ENCODE measurements around the gene NCK2. TPM values are rescaled to one million over a fixed set of nuclear protein-coding genes. Genes with fewer than 3 reads are reported as not detected.

Gene NCK2
- total RNA-seq, 1 experiment from 2014 or later: 89.0 TPM

- Mint-ChIP-seq H3K36me3 (ENCODE audit: insufficient read depth, unreplicated experiment) (peaks cover 55% of the 10 kb centered on the region), H3K4me3 (ENCODE audit: unreplicated experiment) (no peak overlapping the region), H3K27ac (ENCODE audit: unreplicated experiment) (no peak overlapping the region), H3K9me3 (ENCODE audit: unreplicated experiment) (no peaks in the 10 kb centered on the region), H3K4me1 (ENCODE audit: low read depth, unreplicated experiment) (peaks cover 29% of the 10 kb centered on the region), H3K27me3 (ENCODE audit: insufficient read depth, unreplicated experiment) (no peaks in the 10 kb centered on the region)
- DNase-seq: no peak
- Histone ChIP-seq H3K36me3 (ENCODE audit: control insufficient read depth, insufficient read depth, low read length) (no peaks in the 10 kb centered on the region), H3K9me3 (no peaks in the 10 kb centered on the region), H3K4me1 (peaks cover 36% of the 10 kb centered on the region), H3K27me3 (replicated peaks; ENCODE audit: control insufficient read depth, insufficient read depth, low read length) (no peaks in the 10 kb centered on the region), H3K4me3 (ENCODE audit: low read depth, low read length) (no peak overlapping the region)
- ChIA-PET CTCF (interaction anchor here (0.6 kb wide), 2 partner anchors 254 to 303 kb away, joined by 4 to 5 read pairs; no protein-coding TSS in a partner anchor), POLR2A (no interaction called here)
- no peak for TF ChIP-seq CTCF (IDR thresholded peaks at IDR 0.05; ENCODE audit: insufficient read depth in 1 of 2, low read depth in 1 of 2, low read length in 1 of 2, severe bottlenecking in 1 of 2, unreplicated experiment in 1 of 2)
- intact Hi-C loops (cut with micrococcal nuclease; ENCODE audit: unreplicated experiment): no loop called here
- no TSS peak for BruUV-seq (replicated peaks)
These were observed 58.6 kb downstream of the NCK2 start for GRCh38 chr2:105803337-105803736.

GRCh38 chr2:105803773-105804172, 59.1 kb downstream of the NCK2 start:
- H3K9me3 ChIP-seq: no peaks in the 10 kb centered on the region
- Mint-ChIP-seq H3K36me3 (ENCODE audit: insufficient read depth, unreplicated experiment) (peaks cover 55% of the 10 kb centered on the region), H3K27me3 (ENCODE audit: insufficient read depth, unreplicated experiment) (no peaks in the 10 kb centered on the region), H3K27ac (ENCODE audit: unreplicated experiment) (no peak overlapping the region), H3K4me1 (ENCODE audit: low read depth, unreplicated experiment) (peaks cover 33% of the 10 kb centered on the region), H3K9me3 (ENCODE audit: unreplicated experiment) (no peaks in the 10 kb centered on the region), H3K4me3 (ENCODE audit: unreplicated experiment) (no peak overlapping the region)
- no peaks in the 10 kb centered on the region for H3K27me3 ChIP-seq (replicated peaks; ENCODE audit: control insufficient read depth, insufficient read depth, low read length)
- H3K4me3 ChIP-seq (ENCODE audit: low read depth, low read length): no peak overlapping the region
- BruUV-seq (replicated peaks): no TSS peak
- H3K4me1 ChIP-seq: peaks cover 37% of the 10 kb centered on the region
- DNase-seq: no peak
- no peaks in the 10 kb centered on the region for H3K36me3 ChIP-seq (ENCODE audit: control insufficient read depth, insufficient read depth, low read length)
- intact Hi-C loops (cut with micrococcal nuclease; ENCODE audit: unreplicated experiment): no loop called here
- TF ChIP-seq CTCF (IDR thresholded peaks at IDR 0.05; ENCODE audit: insufficient read depth in 1 of 2, low read depth in 1 of 2, low read length in 1 of 2, severe bottlenecking in 1 of 2, unreplicated experiment in 1 of 2): no peak
- ChIA-PET CTCF (no interaction called here), POLR2A (no interaction called here)

- DNase-seq: no peak
- BruUV-seq (replicated peaks): no TSS peak
- intact Hi-C loops (cut with micrococcal nuclease; ENCODE audit: unreplicated experiment): no loop called here
- H3K4me1 ChIP-seq: peaks cover 42% of the 10 kb centered on the region
- H3K27me3 ChIP-seq (replicated peaks; ENCODE audit: control insufficient read depth, insufficient read depth, low read length): no peaks in the 10 kb centered on the region
- H3K27ac Mint-ChIP-seq (ENCODE audit: unreplicated experiment): no peak overlapping the region
- no peaks in the 10 kb centered on the region for H3K27me3 Mint-ChIP-seq (ENCODE audit: insufficient read depth, unreplicated experiment)
- no peak overlapping the region for H3K4me3 ChIP-seq (ENCODE audit: low read depth, low read length)
- H3K4me1 Mint-ChIP-seq (ENCODE audit: low read depth, unreplicated experiment): peaks cover 35% of the 10 kb centered on the region
- CTCF ChIA-PET: no interaction called here
- no peak overlapping the region for H3K4me3 Mint-ChIP-seq (ENCODE audit: unreplicated experiment)
- H3K9me3 ChIP-seq: no peaks in the 10 kb centered on the region
- no peaks in the 10 kb centered on the region for H3K9me3 Mint-ChIP-seq (ENCODE audit: unreplicated experiment)
- no peak for TF ChIP-seq CTCF (IDR thresholded peaks at IDR 0.05; ENCODE audit: insufficient read depth in 1 of 2, low read depth in 1 of 2, low read length in 1 of 2, severe bottlenecking in 1 of 2, unreplicated experiment in 1 of 2)
- H3K36me3 Mint-ChIP-seq (ENCODE audit: insufficient read depth, unreplicated experiment): peaks cover 55% of the 10 kb centered on the region
- no peaks in the 10 kb centered on the region for H3K36me3 ChIP-seq (ENCODE audit: control insufficient read depth, insufficient read depth, low read length)
- POLR2A ChIA-PET: no interaction called here
These were observed 59.6 kb downstream of the NCK2 start for GRCh38 chr2:105804266-105804665.
